Measurements from ENCODE around the gene SLC9A9. TPM values are rescaled to one million over a fixed set of nuclear protein-coding genes. Genes with fewer than 3 reads are reported as not detected.

The SLC9A9 gene
- total RNA-seq, 1 donor from 2014 or later, result 16.0 TPM

GRCh38 chr3:143240886-143241285, 607.4 kb downstream of the SLC9A9 start:
- intact Hi-C loops (cut with DNase I), result no loop called here
- ATAC-seq, result no peak

GRCh38 chr3:143239031-143239430, 609.2 kb downstream of the SLC9A9 start:
- intact Hi-C loops (cut with DNase I), result no loop called here
- ATAC-seq, result no peak
- DNase-seq (ENCODE audit: low spot score), result no peak

More at GRCh38 chr3:143240886-143241285, 607.4 kb downstream of the SLC9A9 start:
- no peak for DNase-seq (ENCODE audit: low spot score)

GRCh38 chr3:143237077-143237627, 611.1 kb downstream of the SLC9A9 start:
- intact Hi-C loops (cut with DNase I), result no loop called here
- DNase-seq (ENCODE audit: low spot score) (no peak), ATAC-seq (peak; percentile 54)

- no peak for DNase-seq (ENCODE audit: low spot score)
- no peak for ATAC-seq
- intact Hi-C loops (cut with DNase I), result no loop called here
Measured at GRCh38 chr3:143236226-143236964, 611.9 kb downstream of the SLC9A9 start.

- ATAC-seq (no peak), DNase-seq (ENCODE audit: low spot score) (no peak)
- intact Hi-C loops (cut with DNase I), result no loop called here
Measured at GRCh38 chr3:143235614-143236204, 612.6 kb downstream of the SLC9A9 start.

GRCh38 chr3:143234526-143234925, 613.7 kb downstream of the SLC9A9 start:
- intact Hi-C loops (cut with DNase I), result no loop called here
- ATAC-seq (no peak), DNase-seq (ENCODE audit: low spot score) (no peak)

- intact Hi-C loops (cut with DNase I), result no loop called here
Measured at GRCh38 chr3:143232981-143233380, 615.3 kb downstream of the SLC9A9 start.

GRCh38 chr3:143228405-143228804, 619.9 kb downstream of the SLC9A9 start:
- DNase-seq (ENCODE audit: low spot score) (no peak), ATAC-seq (no peak)
- intact Hi-C loops (cut with DNase I), result loop anchor here (1.0 kb wide), 1 partner anchor 33 kb away; no protein-coding TSS in a partner anchor

More at GRCh38 chr3:143232981-143233380, 615.3 kb downstream of the SLC9A9 start:
- ATAC-seq (no peak), DNase-seq (ENCODE audit: low spot score) (no peak)

- intact Hi-C loops (cut with DNase I), result no loop called here
- DNase-seq (ENCODE audit: low spot score) (no peak), ATAC-seq (no peak)
Measured at GRCh38 chr3:143226678-143227291, 621.5 kb downstream of the SLC9A9 start.

GRCh38 chr3:143224716-143225115, 623.6 kb downstream of the SLC9A9 start:
- no peak for DNase-seq (ENCODE audit: low spot score)
- intact Hi-C loops (cut with DNase I), result no loop called here
- no peak for ATAC-seq

- no peak for DNase-seq (ENCODE audit: low spot score)
Measured at GRCh38 chr3:143222981-143223380, 625.3 kb downstream of the SLC9A9 start.

GRCh38 chr3:143222505-143222904, 625.8 kb downstream of the SLC9A9 start:
- no peak for ATAC-seq

More at GRCh38 chr3:143222981-143223380, 625.3 kb downstream of the SLC9A9 start:
- no peak for ATAC-seq
- intact Hi-C loops (cut with DNase I), result no loop called here

GRCh38 chr3:143221446-143221845, 626.8 kb downstream of the SLC9A9 start:
- ATAC-seq (no peak), DNase-seq (ENCODE audit: low spot score) (no peak)
- intact Hi-C loops (cut with DNase I), result no loop called here

More at GRCh38 chr3:143222505-143222904, 625.8 kb downstream of the SLC9A9 start:
- DNase-seq (ENCODE audit: low spot score), result no peak
- intact Hi-C loops (cut with DNase I), result no loop called here

- DNase-seq (ENCODE audit: low spot score) (no peak), ATAC-seq (no peak)
- intact Hi-C loops (cut with DNase I), result no loop called here
Measured at GRCh38 chr3:143220741-143221140, 627.5 kb downstream of the SLC9A9 start.

GRCh38 chr3:143218166-143218835, 630.0 kb downstream of the SLC9A9 start:
- no peak for ATAC-seq
- intact Hi-C loops (cut with DNase I), result no loop called here
- no peak for DNase-seq (ENCODE audit: low spot score)

- DNase-seq (ENCODE audit: low spot score) (no peak), ATAC-seq (no peak)
- intact Hi-C loops (cut with DNase I), result no loop called here
Measured at GRCh38 chr3:143217283-143217682, 631.0 kb downstream of the SLC9A9 start.

GRCh38 chr3:143216709-143217182, 631.5 kb downstream of the SLC9A9 start:
- intact Hi-C loops (cut with DNase I), result no loop called here
- DNase-seq (ENCODE audit: low spot score), result no peak
- ATAC-seq, result no peak

All from sciatic nerve (tissue), 2 donors.